Colonic mucosa (tissue), 4 donors: Measurements from ENCODE around the gene GSG1L. TPM values are rescaled to one million over a fixed set of nuclear protein-coding genes. Genes with fewer than 3 reads are reported as not detected.
"Not testable (repeated sequence)": the region's sequence is repeated elsewhere in the genome, so short reads cannot be mapped to it uniquely, and the experiment has no call there.

Experiments
- DNase-seq: peaks from one replicate; pipeline ENCODE4 v3.0.0-alpha.2; 2020
- H3K27ac ChIP-seq: fragments of 200-600 bp; one replicate; pipeline ENCODE4 v1.8.0; 2021
- H3K27me3 ChIP-seq: fragments of 200-600 bp; one replicate; pipeline ENCODE4 v1.8.0; 2021
- H3K36me3 ChIP-seq: fragments of 200-600 bp; one replicate; pipeline ENCODE4 v1.8.0; 2021
- H3K4me1 ChIP-seq: fragments of 200-600 bp; one replicate; pipeline ENCODE4 v1.8.0; 2021; ENCODE audit warnings: mild to moderate bottlenecking
- H3K4me3 ChIP-seq: fragments of 200-600 bp; one replicate; pipeline ENCODE4 v1.8.0; 2021
- H3K9ac ChIP-seq, 2 donors: one replicate each; pipeline ENCODE4 v1.7.0; 2013; ENCODE audit warnings: control low read depth in 2 of 2, low read depth in 2 of 2, low read length in 2 of 2
- H3K9me3 ChIP-seq: fragments of 200-600 bp; one replicate; pipeline ENCODE4 v1.8.0; 2021
- CTCF ChIP-seq: fragments of 200-600 bp; IDR thresholded peaks from one replicate; pipeline ENCODE4 v1.8.0; 2022; ENCODE audit warnings: antibody characterized with exemption, mild to moderate bottlenecking
- intact Hi-C: fragments of 100-400 bp; cut with DNase I; formaldehyde crosslinking; loops from one replicate; pipeline ENCODE4 v1.14.1; 2022
- total RNA-seq, 2 donors: library from RNA; stranded (reverse); fragmentation: NEBNext Ultra II Directional in 1 of 2; extraction: Animal tissue kit (Norgen Biotek cat#: 25700) in 1 of 2; gene quantifications; one replicate each; pipeline ENCODE4 v1.2.1, GENCODE V29; 2021
- donor health status: healthy.
- donor health status: DM: no; HTN: no; CAD: no.
- donor health status: DM: no; HTN: no; CAD: no.

The GSG1L gene
- total RNA-seq, 2 donors from 2014 or later, result 0.13 to 0.15 TPM

GRCh38 chr16:27748868-27749546 lies 314.5 kb downstream of the GSG1L start:
- Histone ChIP-seq H3K4me1 (no peaks in the 10 kb centered on the region), H3K9ac (no peak overlapping the region), H3K27me3 (no peaks in the 10 kb centered on the region), H3K4me3 (no peak overlapping the region), H3K9me3 (no peaks in the 10 kb centered on the region), H3K36me3 (no peaks in the 10 kb centered on the region), H3K27ac (no peak overlapping the region)
- peak; percentile 79 for DNase-seq
- peak; percentile 27 for TF ChIP-seq CTCF
- intact Hi-C loops, result no loop called here

DNA sequence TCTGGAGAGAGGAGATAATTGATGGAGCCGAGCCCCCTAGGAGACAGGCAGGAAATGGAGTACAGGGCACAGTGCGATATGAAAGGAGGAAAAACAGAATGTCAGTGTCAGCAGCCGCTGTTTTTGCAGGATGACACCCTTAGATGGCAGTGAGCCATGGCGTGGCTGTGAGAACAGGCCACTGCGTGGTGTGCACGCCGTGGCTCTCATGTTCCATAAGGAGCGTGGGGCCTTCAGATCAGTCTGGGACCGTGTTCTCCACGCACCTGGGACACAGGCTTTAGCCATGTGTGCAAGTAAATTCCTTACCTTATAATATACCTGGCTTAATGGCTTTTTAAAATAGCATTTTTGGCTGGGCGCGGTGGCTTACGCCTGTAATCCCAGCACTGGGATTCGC lies 315.6 kb downstream of the GSG1L start:
- intact Hi-C loops, result no loop called here
- H3K9ac ChIP-seq, result no peak overlapping the region
- no peaks in the 10 kb centered on the region for H3K36me3 ChIP-seq
- DNase-seq, result no peak
- H3K4me3 ChIP-seq, result no peak overlapping the region
- no peak for TF ChIP-seq CTCF
- no peaks in the 10 kb centered on the region for H3K27me3 ChIP-seq
- H3K4me1 ChIP-seq, result no peaks in the 10 kb centered on the region
- H3K9me3 ChIP-seq, result no peaks in the 10 kb centered on the region
- H3K27ac ChIP-seq, result no peak overlapping the region

DNA sequence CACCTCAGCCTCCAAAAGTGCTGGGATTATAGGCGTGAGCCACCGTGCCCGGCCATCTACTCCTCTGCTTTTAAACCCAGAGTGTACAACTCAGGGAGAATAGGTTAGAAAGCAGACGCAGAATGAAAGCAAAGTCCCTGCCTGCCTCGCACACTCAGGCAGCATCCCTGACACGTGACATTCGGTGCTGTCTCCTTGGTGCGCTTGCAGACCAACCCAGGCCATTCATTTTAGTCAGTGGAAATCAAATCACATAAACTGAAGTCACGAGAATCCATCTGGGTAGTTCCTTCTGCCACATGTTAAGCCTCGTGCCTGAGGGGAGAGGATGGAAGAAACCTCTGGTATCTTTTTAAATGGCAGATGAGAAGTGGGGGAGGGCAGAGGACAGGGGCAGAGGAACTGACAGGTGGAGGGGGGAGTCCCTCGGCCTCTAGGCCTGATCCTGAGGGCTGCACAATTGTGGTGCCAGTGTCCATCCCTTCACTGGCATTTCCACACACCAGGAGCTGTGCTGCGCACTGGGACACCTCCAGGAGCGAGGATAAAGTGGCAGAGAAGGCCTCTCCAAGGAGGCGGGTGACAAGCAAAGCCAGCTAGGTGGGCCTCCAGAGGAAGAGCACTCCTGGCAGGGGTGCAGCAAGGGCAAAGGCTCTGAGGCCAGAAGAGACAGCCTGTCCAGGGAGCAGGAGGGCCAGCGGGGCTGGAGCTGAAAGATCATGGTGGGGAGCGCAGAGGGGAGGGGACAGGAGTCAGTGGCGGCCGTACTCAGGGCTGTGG lies 317.2 kb downstream of the GSG1L start:
- DNase-seq, result no peak
- Histone ChIP-seq H3K9me3 (no peaks in the 10 kb centered on the region), H3K4me1 (no peaks in the 10 kb centered on the region), H3K9ac (no peak overlapping the region), H3K36me3 (no peaks in the 10 kb centered on the region), H3K27me3 (no peaks in the 10 kb centered on the region), H3K4me3 (no peak overlapping the region), H3K27ac (no peak overlapping the region)
- no peak for TF ChIP-seq CTCF
- intact Hi-C loops, result no loop called here

GRCh38 chr16:27745348-27745747 lies 318.2 kb downstream of the GSG1L start:
- intact Hi-C loops, result no loop called here

DNA sequence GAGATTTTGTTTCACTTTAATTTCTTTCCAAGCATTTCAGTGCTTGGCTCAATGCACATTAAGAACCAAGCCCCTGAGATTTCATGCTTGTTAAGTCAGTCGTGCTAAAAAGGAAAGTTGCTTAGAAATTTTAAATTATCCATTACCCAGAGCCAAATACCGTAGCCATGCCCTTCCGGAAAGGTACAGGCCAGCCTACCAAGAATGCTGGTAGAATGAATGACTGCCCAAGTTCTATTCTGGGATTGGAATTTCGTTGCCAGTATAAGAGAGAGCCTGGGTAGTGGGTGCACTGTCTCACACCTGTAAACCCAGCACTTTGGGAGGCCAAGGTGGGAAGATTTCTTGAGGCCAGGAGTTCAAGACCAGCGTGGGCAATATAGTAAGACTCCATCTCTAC lies 319.6 kb downstream of the GSG1L start:
- Histone ChIP-seq H3K9me3 (no peaks in the 10 kb centered on the region), H3K4me1 (no peaks in the 10 kb centered on the region), H3K27me3 (no peaks in the 10 kb centered on the region), H3K27ac (no peak overlapping the region), H3K4me3 (no peak overlapping the region), H3K36me3 (no peaks in the 10 kb centered on the region), H3K9ac (no peak overlapping the region)
- no peak for DNase-seq
- TF ChIP-seq CTCF, result no peak
- intact Hi-C loops, result no loop called here

More at GRCh38 chr16:27745348-27745747, 318.2 kb downstream of the GSG1L start:
- Histone ChIP-seq H3K9ac (no peak overlapping the region), H3K4me1 (no peaks in the 10 kb centered on the region), H3K9me3 (no peaks in the 10 kb centered on the region), H3K27ac (no peak overlapping the region), H3K4me3 (no peak overlapping the region), H3K36me3 (no peaks in the 10 kb centered on the region), H3K27me3 (no peaks in the 10 kb centered on the region)
- TF ChIP-seq CTCF, result no peak
- no peak for DNase-seq

- intact Hi-C loops, H3K9ac ChIP-seq, H3K9me3 ChIP-seq, H3K4me3 ChIP-seq, DNase-seq, H3K36me3 ChIP-seq, H3K4me1 ChIP-seq, H3K27ac ChIP-seq, H3K27me3 ChIP-seq: not testable (repeated sequence)
Observed at GRCh38 chr16:27743001-27743400, 320.5 kb downstream of the GSG1L start.
